ENCODE data around the gene DCAF15. TPM values are rescaled to one million over a fixed set of nuclear protein-coding genes. Genes with fewer than 3 reads are reported as not detected.
"Not testable (repeated sequence)": the region's sequence is repeated elsewhere in the genome, so short reads cannot be mapped to it uniquely, and the experiment has no call there.

Gene DCAF15
- polyA plus RNA-seq (ENCODE audit: insufficient read length in 4 of 4): 10 to 100 TPM; 27.8 to 47.9 (median 40.1) TPM

GRCh38 chr19:13952154-13952930 is at the start of gene DCAF15:
TSS of gene DCAF15 (plus strand) at chr19:13952509. CDS start at chr19:13952513, 4 bp downstream.
- DNase-seq (ENCODE audit: low read depth in 4 of 4, low spot score in 2 of 4): peak; percentile 96 to 99 (median 99)

- DNase-seq (ENCODE audit: low read depth in 4 of 4, low spot score in 2 of 4): no peak
These were observed 49.2 kb upstream of the DCAF15 start for GRCh38 chr19:13902993-13903555.

GRCh38 chr19:13905634-13906520 is 46.4 kb upstream of the DCAF15 start, which contains the start of the genes BRME1 and CC2D1A:
TSS of gene BRME1 (minus strand) at chr19:13906117. CDS start at chr19:13904892, 1,225 bp downstream.
TSS of gene CC2D1A (plus strand) at chr19:13906201. CDS start at chr19:13906442, 241 bp downstream.
- DNase-seq (ENCODE audit: low read depth in 4 of 4, low spot score in 2 of 4): peak in 3 of 4 donors; percentile 52 to 81 (median 76)

- no peak for DNase-seq (ENCODE audit: low read depth in 4 of 4, low spot score in 2 of 4)
These were observed 45.8 kb upstream of the DCAF15 start for GRCh38 chr19:13906521-13906904.

GRCh38 chr19:13906910-13907309 is 45.4 kb upstream of the DCAF15 start:
- DNase-seq (ENCODE audit: low read depth in 4 of 4, low spot score in 2 of 4): no peak

GRCh38 chr19:13908674-13909073 is 43.6 kb upstream of the DCAF15 start:
- DNase-seq (ENCODE audit: low read depth in 4 of 4, low spot score in 2 of 4): no peak

GRCh38 chr19:13909430-13909829 is 42.9 kb upstream of the DCAF15 start:
- no peak for DNase-seq (ENCODE audit: low read depth in 4 of 4, low spot score in 2 of 4)

- DNase-seq (ENCODE audit: low read depth in 4 of 4, low spot score in 2 of 4): no peak
These were observed 39.0 kb upstream of the DCAF15 start for GRCh38 chr19:13913352-13913751.

- DNase-seq (ENCODE audit: low read depth in 4 of 4, low spot score in 2 of 4): no peak
These were observed 37.5 kb upstream of the DCAF15 start for GRCh38 chr19:13914777-13915176.

- DNase-seq (ENCODE audit: low read depth in 4 of 4, low spot score in 2 of 4): no peak
These were observed 34.4 kb upstream of the DCAF15 start for GRCh38 chr19:13917888-13918406.

- no peak for DNase-seq (ENCODE audit: low read depth in 4 of 4, low spot score in 2 of 4)
These were observed 33.4 kb upstream of the DCAF15 start for GRCh38 chr19:13918726-13919411.

- DNase-seq (ENCODE audit: low read depth in 4 of 4, low spot score in 2 of 4): no peak
These were observed 31.8 kb upstream of the DCAF15 start for GRCh38 chr19:13920524-13920923.

GRCh38 chr19:13920940-13921747 is 31.2 kb upstream of the DCAF15 start:
- DNase-seq (ENCODE audit: low read depth in 4 of 4, low spot score in 2 of 4): no peak

- not testable (repeated sequence) for DNase-seq (ENCODE audit: low read depth in 4 of 4, low spot score in 2 of 4)
These were observed 30.2 kb upstream of the DCAF15 start for GRCh38 chr19:13922118-13922517.

- DNase-seq (ENCODE audit: low read depth in 4 of 4, low spot score in 2 of 4): no peak
These were observed 28.9 kb upstream of the DCAF15 start for GRCh38 chr19:13923194-13923987.

GRCh38 chr19:13926010-13926409 is 26.3 kb upstream of the DCAF15 start:
- DNase-seq (ENCODE audit: low read depth in 4 of 4, low spot score in 2 of 4): no peak

- no peak for DNase-seq (ENCODE audit: low read depth in 4 of 4, low spot score in 2 of 4)
These were observed 25.6 kb upstream of the DCAF15 start for GRCh38 chr19:13926715-13927114.

GRCh38 chr19:13929340-13929739 is 23.0 kb upstream of the DCAF15 start:
- DNase-seq (ENCODE audit: low read depth in 4 of 4, low spot score in 2 of 4): no peak
